AG08395 (cell line): ENCODE data around the gene ATP11B.

Experiments
- DNase-seq: peaks from one replicate; pipeline ENCODE4 v3.0.0; 2012; ENCODE audit warnings: mixed read lengths, low spot score

Gene ATP11B

GRCh38 chr3:182954553-182955235 lies 161.4 kb downstream of the ATP11B start:
- peak; percentile 6 for DNase-seq

GRCh38 chr3:182957226-182957625 lies 163.9 kb downstream of the ATP11B start:
- no peak for DNase-seq

- no peak for DNase-seq
Observed at GRCh38 chr3:182957676-182958266, 164.5 kb downstream of the ATP11B start.

GRCh38 chr3:182959474-182960350 lies 166.4 kb downstream of the ATP11B start:
- DNase-seq = no peak

- no peak for DNase-seq
Observed at GRCh38 chr3:182962166-182962565, 168.9 kb downstream of the ATP11B start.

- no peak for DNase-seq
Observed at GRCh38 chr3:182964179-182964578, 170.9 kb downstream of the ATP11B start.

GRCh38 chr3:182965861-182966366 lies 172.6 kb downstream of the ATP11B start:
- no peak for DNase-seq

GRCh38 chr3:182967218-182968204 lies 174.2 kb downstream of the ATP11B start:
- no peak for DNase-seq

- peak; percentile 38 for DNase-seq
Observed at GRCh38 chr3:182969277-182969676, 176.0 kb downstream of the ATP11B start.

- DNase-seq = no peak
Observed at GRCh38 chr3:182969853-182970252, 176.5 kb downstream of the ATP11B start.

- no peak for DNase-seq
Observed at GRCh38 chr3:182970811-182971418, 177.6 kb downstream of the ATP11B start.
